AG10803 (cell line): ENCODE measurements around the gene RPL41.

ENCODE experiments used
- DNase-seq: peaks from one replicate; pipeline ENCODE4 v3.0.0; 2010; ENCODE audit warnings: low read depth
- H3K4me3 ChIP-seq: 2 replicates; pipeline ENCODE4 v1.5.1; 2011; ENCODE audit warnings: mild to moderate bottlenecking, low read length, control low read depth
- CTCF ChIP-seq: conservative IDR thresholded peaks from 2 replicates; pipeline ENCODE4 v1.5.1; 2011; ENCODE audit warnings: mild to moderate bottlenecking, low read length, control low read depth, inconsistent platforms

The RPL41 gene

GRCh38 chr12:56141946-56142784 lies 25.7 kb downstream of the RPL41 start:
- H3K4me3 ChIP-seq = no peak overlapping the region
- TF ChIP-seq CTCF = no peak
- DNase-seq = no peak

- TF ChIP-seq CTCF = no peak
- H3K4me3 ChIP-seq = no peak overlapping the region
- DNase-seq = no peak
Measured at GRCh38 chr12:56143217-56143616, 26.8 kb downstream of the RPL41 start.

- no peak for DNase-seq
- no peak overlapping the region for H3K4me3 ChIP-seq
- TF ChIP-seq CTCF = no peak
Measured at GRCh38 chr12:56143870-56144269, 27.4 kb downstream of the RPL41 start.

- no peak for DNase-seq
- H3K4me3 ChIP-seq = no peak overlapping the region
- TF ChIP-seq CTCF = no peak
Measured at GRCh38 chr12:56145217-56145616, 28.8 kb downstream of the RPL41 start.

- TF ChIP-seq CTCF = no peak
- no peak for DNase-seq
- H3K4me3 ChIP-seq = no peak overlapping the region
Measured at GRCh38 chr12:56146492-56147460, 30.3 kb downstream of the RPL41 start.

- H3K4me3 ChIP-seq = no peak overlapping the region
- DNase-seq = no peak
- no peak for TF ChIP-seq CTCF
Measured at GRCh38 chr12:56150563-56150962, 34.1 kb downstream of the RPL41 start.
